HepG2 (cell line): Measurements from ENCODE around the gene TSACC.

Experiments
- ATF2 ChIP-seq: sonication (generic); formaldehyde crosslinking; IDR thresholded peaks from 2 replicates; pipeline ENCODE4 v1.4.0; 2020; ENCODE audit warnings: missing genetic modification reagents
- CHD4 ChIP-seq: fragments of 200-600 bp; sonication (generic); IDR thresholded peaks from 2 replicates; pipeline ENCODE4 v1.7.0; 2017; ENCODE audit warnings: mild to moderate bottlenecking, low read length, borderline replicate concordance
- ETV6 ChIP-seq: sonication (generic); formaldehyde crosslinking; conservative IDR thresholded peaks from 2 replicates; pipeline ENCODE4 v1.4.0; 2020; ENCODE audit warnings: missing genetic modification reagents
- HNF4A ChIP-seq: sonication (generic); formaldehyde crosslinking; IDR thresholded peaks from 2 replicates; pipeline ENCODE4 v1.4.0; 2020; ENCODE audit warnings: missing genetic modification reagents
- POLR2AphosphoS2 ChIP-seq: IDR thresholded peaks from 2 replicates; pipeline ENCODE4 v1.6.1; 2011; ENCODE audit warnings: low read depth, low read length, improper control_type of control experiment
- POLR2AphosphoS5 ChIP-seq: IDR thresholded peaks from 2 replicates; pipeline ENCODE4 v1.6.1; 2012; ENCODE audit warnings: low read depth, low read length
- YY1 ChIP-seq: IDR thresholded peaks from 2 replicates; pipeline ENCODE4 v1.6.1; 2011; ENCODE audit warnings: low read length, low read depth, moderate library complexity, mild to moderate bottlenecking; ENCODE audit not compliant: insufficient read depth, insufficient replicate concordance
- ZNF124 ChIP-seq: sonication (generic); formaldehyde crosslinking; IDR thresholded peaks from 2 replicates; pipeline ENCODE4 v1.4.0; 2020; ENCODE audit warnings: missing genetic modification reagents
- ZNF781 ChIP-seq: sonication (generic); formaldehyde crosslinking; IDR thresholded peaks from 2 replicates; pipeline ENCODE4 v1.5.1; 2020; ENCODE audit warnings: borderline replicate concordance, mild to moderate bottlenecking, missing genetic modification reagents; ENCODE audit errors: not compliant biosample characterization
- TF ChIP-seq, protein P1 (sequence below): sonication (generic); formaldehyde crosslinking; IDR thresholded peaks from 2 replicates; pipeline ENCODE4 v1.5.1; 2020; ENCODE audit warnings: missing genetic modification reagents, mild to moderate bottlenecking, borderline replicate concordance

DNA sequence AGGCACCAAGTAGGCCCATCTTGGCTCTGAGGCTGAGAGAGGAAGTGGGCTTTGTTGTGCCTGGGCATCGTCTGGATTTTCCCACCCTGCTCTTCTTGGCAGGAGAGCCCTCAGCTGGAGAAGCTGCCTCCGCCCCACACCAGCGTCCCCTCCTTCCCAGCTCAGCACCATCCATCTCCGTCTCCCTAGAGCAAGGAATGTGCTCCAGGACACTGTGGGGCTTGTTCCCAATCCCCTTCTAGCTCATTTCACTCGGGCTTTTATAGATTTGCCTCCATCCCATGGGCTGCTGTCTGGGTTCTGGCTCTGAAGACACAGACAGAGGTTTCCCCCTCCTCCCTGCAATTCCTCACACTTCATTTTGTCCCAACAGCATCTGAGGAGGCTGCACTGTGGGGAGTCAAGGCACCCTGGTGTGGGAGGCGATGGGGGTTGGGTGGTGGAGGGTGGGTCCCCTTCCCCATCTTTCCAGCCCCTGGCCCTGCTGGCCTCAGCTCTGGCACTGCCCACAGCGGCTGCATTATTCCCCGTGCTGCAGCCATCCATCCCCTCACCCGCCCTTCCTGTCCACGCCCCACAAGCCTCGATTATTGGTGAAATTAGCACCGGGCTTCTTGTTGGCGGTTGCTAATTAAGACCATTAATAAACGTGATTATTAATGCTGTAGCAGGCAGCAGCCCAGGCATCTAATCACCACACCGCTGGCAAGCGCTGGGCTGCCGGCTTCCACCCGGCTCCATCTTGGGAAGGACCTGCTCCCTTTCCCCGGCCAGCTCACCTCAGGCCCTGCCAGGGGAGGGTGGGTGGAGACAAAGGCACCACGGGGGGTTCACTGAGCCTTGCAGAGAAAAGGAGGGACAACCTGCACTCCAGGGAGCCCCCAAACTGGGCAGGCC, 52.4 kb downstream of the TSACC start:
- no peak for TF ChIP-seq POLR2AphosphoS5
- no peak for TF ChIP-seq HNF4A
- TF ChIP-seq, protein P1, sequence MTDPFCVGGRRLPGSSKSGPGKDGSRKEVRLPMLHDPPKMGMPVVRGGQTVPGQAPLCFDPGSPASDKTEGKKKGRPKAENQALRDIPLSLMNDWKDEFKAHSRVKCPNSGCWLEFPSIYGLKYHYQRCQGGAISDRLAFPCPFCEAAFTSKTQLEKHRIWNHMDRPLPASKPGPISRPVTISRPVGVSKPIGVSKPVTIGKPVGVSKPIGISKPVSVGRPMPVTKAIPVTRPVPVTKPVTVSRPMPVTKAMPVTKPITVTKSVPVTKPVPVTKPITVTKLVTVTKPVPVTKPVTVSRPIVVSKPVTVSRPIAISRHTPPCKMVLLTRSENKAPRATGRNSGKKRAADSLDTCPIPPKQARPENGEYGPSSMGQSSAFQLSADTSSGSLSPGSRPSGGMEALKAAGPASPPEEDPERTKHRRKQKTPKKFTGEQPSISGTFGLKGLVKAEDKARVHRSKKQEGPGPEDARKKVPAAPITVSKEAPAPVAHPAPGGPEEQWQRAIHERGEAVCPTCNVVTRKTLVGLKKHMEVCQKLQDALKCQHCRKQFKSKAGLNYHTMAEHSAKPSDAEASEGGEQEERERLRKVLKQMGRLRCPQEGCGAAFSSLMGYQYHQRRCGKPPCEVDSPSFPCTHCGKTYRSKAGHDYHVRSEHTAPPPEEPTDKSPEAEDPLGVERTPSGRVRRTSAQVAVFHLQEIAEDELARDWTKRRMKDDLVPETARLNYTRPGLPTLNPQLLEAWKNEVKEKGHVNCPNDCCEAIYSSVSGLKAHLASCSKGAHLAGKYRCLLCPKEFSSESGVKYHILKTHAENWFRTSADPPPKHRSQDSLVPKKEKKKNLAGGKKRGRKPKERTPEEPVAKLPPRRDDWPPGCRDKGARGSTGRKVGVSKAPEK: no peak
- TF ChIP-seq CHD4: no peak
- TF ChIP-seq POLR2AphosphoS2: no peak
- no peak for TF ChIP-seq ZNF124
- TF ChIP-seq ZNF781 (CRISPR knock-in tag): no peak
- no peak for TF ChIP-seq ETV6
- no peak for TF ChIP-seq ATF2 (CRISPR knock-in tag)
- TF ChIP-seq YY1: no peak
